Stomach smooth muscle (tissue), 2 donors: Measurements from ENCODE around the gene RSRC2.
"Not testable (repeated sequence)": the region's sequence is repeated elsewhere in the genome, so short reads cannot be mapped to it uniquely, and the experiment has no call there.

Experiments
- H3K27ac ChIP-seq: one replicate; pipeline ENCODE4 v1.7.0; 2013; ENCODE audit warnings: mild to moderate bottlenecking, low read length, inconsistent platforms
- H3K27me3 ChIP-seq, 2 donors: one replicate each; pipeline ENCODE4 v1.7.0; 2013; ENCODE audit warnings: low read length in 2 of 2; ENCODE audit not compliant: insufficient read depth in 2 of 2, control insufficient read depth in 1 of 2
- H3K36me3 ChIP-seq, 2 donors: one replicate each; pipeline ENCODE4 v1.7.0; 2013; ENCODE audit warnings: low read length in 2 of 2; ENCODE audit not compliant: control insufficient read depth in 2 of 2, insufficient read depth in 2 of 2
- H3K4me1 ChIP-seq: one replicate; pipeline ENCODE4 v1.7.0; 2013; ENCODE audit warnings: low read length; ENCODE audit not compliant: control insufficient read depth, insufficient read depth
- H3K4me3 ChIP-seq, 2 donors: one replicate each; pipeline ENCODE4 v1.7.0; 2013; ENCODE audit warnings: low read length in 2 of 2
- H3K9ac ChIP-seq, 2 donors: one replicate each; pipeline ENCODE4 v1.7.0; 2013; ENCODE audit warnings: low read length in 2 of 2, mild to moderate bottlenecking in 1 of 2
- H3K9me3 ChIP-seq, 2 donors: one replicate each; pipeline ENCODE4 v1.7.0; 2013; ENCODE audit warnings: low read length in 2 of 2; ENCODE audit not compliant: control insufficient read depth in 2 of 2
- donor health status: healthy.
- donor health status: Pancreatic carcinoma.

The RSRC2 gene

DNA sequence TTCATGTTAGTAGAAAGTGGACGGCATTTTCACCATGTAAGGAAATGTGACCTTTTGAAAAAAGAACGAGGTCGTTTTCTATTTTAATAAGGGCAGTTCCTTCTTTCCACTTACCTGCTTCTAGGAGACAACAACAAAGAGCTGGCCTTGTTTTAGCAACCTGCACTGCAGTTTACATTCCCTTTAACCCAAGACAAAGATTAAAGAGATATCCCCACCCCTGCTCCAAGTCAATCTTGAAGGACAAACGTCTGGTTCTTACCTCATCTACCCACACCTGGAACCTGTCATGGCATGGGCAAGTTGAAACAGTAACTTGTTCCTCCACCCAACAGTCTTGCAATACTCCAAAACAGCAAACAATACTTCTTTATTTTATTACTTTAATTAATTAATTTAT, 58.8 kb downstream of the RSRC2 start:
- Histone ChIP-seq H3K36me3 (no peaks in the 10 kb centered on the region), H3K9ac (no peak overlapping the region), H3K4me1 (peaks cover 6% of the 10 kb centered on the region), H3K27me3 (no peaks in the 10 kb centered on the region), H3K27ac (no peak overlapping the region), H3K4me3 (no peak overlapping the region), H3K9me3 (no peaks in the 10 kb centered on the region)

- not testable (repeated sequence) for H3K4me3 ChIP-seq
Observed at GRCh38 chr12:122464317-122465042, 62.3 kb downstream of the RSRC2 start.

GRCh38 chr12:122460641-122461040, 66.1 kb downstream of the RSRC2 start:
- Histone ChIP-seq H3K4me1 (peaks cover 2% of the 10 kb centered on the region), H3K36me3 (no peaks in the 10 kb centered on the region), H3K27me3 (no peaks in the 10 kb centered on the region), H3K4me3 (no peak overlapping the region), H3K9me3 (no peaks in the 10 kb centered on the region), H3K27ac (no peak overlapping the region), H3K9ac (no peak overlapping the region)

More at GRCh38 chr12:122464317-122465042, 62.3 kb downstream of the RSRC2 start:
- H3K4me1 ChIP-seq, H3K36me3 ChIP-seq, H3K27me3 ChIP-seq, H3K9ac ChIP-seq, H3K9me3 ChIP-seq, H3K27ac ChIP-seq: not testable (repeated sequence)

GRCh38 chr12:122460061-122460460, 66.7 kb downstream of the RSRC2 start:
- Histone ChIP-seq H3K4me3 (no peak overlapping the region), H3K36me3 (no peaks in the 10 kb centered on the region), H3K9ac (no peak overlapping the region), H3K4me1 (peaks cover 2% of the 10 kb centered on the region), H3K27ac (no peak overlapping the region), H3K9me3 (no peaks in the 10 kb centered on the region), H3K27me3 (no peaks in the 10 kb centered on the region)

GRCh38 chr12:122459211-122459610, 67.5 kb downstream of the RSRC2 start:
- no peaks in the 10 kb centered on the region for H3K4me1 ChIP-seq
- H3K36me3 ChIP-seq: no peaks in the 10 kb centered on the region
- no peaks in the 10 kb centered on the region for H3K9me3 ChIP-seq
- no peaks in the 10 kb centered on the region for H3K27me3 ChIP-seq
- H3K4me3 ChIP-seq: no peak overlapping the region
- no peak overlapping the region for H3K9ac ChIP-seq
- H3K27ac ChIP-seq: no peak overlapping the region

DNA sequence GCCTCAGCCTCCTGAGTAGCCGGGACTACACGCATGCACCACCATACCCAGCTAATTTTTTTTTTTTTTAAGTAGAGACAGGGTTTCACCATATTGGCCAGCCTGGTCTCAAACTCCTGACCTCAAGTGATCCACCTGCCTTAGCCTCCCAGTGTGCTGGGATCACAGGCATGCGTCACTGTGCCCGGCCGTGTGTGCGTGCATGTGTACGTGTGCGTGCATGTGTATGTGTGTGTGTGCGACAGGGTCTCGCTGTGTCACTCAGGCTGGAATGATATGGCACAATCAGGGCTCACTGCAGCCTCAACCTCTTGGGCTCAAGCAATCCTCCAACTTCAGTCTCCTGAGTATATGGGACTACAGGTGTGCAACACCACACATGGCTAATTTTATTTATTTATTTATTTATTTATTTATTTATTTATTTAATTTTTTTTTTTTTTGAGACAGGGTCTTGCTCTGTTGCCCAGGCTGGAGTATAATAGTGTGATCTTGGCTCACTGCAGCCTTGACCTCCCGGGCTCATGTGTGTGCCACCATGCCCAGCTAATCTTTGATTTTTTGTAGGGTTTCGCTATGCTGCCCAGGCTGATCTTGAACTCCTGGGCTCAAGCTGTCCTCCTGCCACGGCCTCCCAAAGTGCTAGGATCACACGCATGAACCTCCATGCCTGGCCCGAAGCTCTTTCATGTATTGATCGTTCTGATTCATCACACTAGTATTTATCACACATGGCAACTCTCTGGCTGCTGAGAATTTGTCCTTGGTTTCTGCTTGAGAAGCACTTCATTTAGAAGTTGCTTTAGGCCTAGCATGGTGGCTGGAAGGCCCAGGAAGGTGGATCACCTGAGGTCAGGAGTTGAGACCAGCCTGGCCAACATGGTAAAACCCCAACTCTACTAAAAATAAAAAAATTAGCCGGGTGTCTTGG, 68.4 kb downstream of the RSRC2 start:
- Histone ChIP-seq H3K36me3 (no peaks in the 10 kb centered on the region), H3K27ac (no peak overlapping the region), H3K27me3 (no peaks in the 10 kb centered on the region), H3K9ac (no peak overlapping the region), H3K4me3 (no peak overlapping the region), H3K9me3 (no peaks in the 10 kb centered on the region), H3K4me1 (no peaks in the 10 kb centered on the region)

- Histone ChIP-seq H3K27ac (no peak overlapping the region), H3K4me1 (no peaks in the 10 kb centered on the region), H3K9me3 (no peaks in the 10 kb centered on the region), H3K9ac (no peak overlapping the region), H3K36me3 (no peaks in the 10 kb centered on the region), H3K4me3 (no peak overlapping the region), H3K27me3 (no peaks in the 10 kb centered on the region)
Observed at GRCh38 chr12:122457627-122458026, 69.1 kb downstream of the RSRC2 start.

GRCh38 chr12:122454739-122455138, 72.0 kb downstream of the RSRC2 start:
- Histone ChIP-seq H3K4me3 (no peak overlapping the region), H3K4me1 (no peaks in the 10 kb centered on the region)

DNA sequence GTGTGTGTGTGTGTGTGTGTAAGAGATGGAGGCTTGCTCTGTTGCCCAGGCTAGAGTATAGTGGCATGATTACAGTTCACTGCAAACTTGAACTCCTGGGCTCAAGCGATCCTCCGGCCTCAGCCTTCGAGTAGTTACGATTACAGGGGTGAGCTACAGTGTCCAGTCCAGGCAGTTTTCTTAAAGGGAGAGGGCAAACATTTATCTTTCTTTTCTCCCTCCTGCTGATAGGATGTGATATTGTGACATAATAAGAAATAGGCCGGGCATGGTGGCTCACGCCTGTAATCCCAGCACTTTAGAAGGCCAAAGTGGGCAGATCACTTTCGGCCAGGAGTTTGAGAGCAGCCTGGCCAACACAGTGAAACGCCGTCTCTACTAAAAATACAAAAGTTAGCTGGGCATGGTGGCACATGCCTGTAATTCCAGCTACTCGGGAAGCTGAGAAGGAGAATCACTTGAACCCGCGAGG, 72.5 kb downstream of the RSRC2 start:
- Histone ChIP-seq H3K4me3 (no peak overlapping the region), H3K27ac (no peak overlapping the region), H3K9me3 (no peaks in the 10 kb centered on the region), H3K27me3 (no peaks in the 10 kb centered on the region), H3K9ac (no peak overlapping the region), H3K4me1 (no peaks in the 10 kb centered on the region), H3K36me3 (no peaks in the 10 kb centered on the region)

More at GRCh38 chr12:122454739-122455138, 72.0 kb downstream of the RSRC2 start:
- H3K36me3 ChIP-seq: no peaks in the 10 kb centered on the region
- H3K9me3 ChIP-seq: no peaks in the 10 kb centered on the region
- H3K27me3 ChIP-seq: no peaks in the 10 kb centered on the region
- H3K9ac ChIP-seq: no peak overlapping the region
- no peak overlapping the region for H3K27ac ChIP-seq
